Measurements from ENCODE around the gene TRIM41. TPM values are rescaled to one million over a fixed set of nuclear protein-coding genes. Genes with fewer than 3 reads are reported as not detected.
"Not testable (repeated sequence)": the region's sequence is repeated elsewhere in the genome, so short reads cannot be mapped to it uniquely, and the experiment has no call there.

Gene TRIM41
- polyA plus RNA-seq (2014; cell fraction: cytosol; rRNA removed) = 12.7 and 19.2 TPM in 2 replicates
- polyA plus RNA-seq (2014; cell fraction: nucleus; rRNA removed) = 56.8 and 82.1 TPM in 2 replicates

DNA sequence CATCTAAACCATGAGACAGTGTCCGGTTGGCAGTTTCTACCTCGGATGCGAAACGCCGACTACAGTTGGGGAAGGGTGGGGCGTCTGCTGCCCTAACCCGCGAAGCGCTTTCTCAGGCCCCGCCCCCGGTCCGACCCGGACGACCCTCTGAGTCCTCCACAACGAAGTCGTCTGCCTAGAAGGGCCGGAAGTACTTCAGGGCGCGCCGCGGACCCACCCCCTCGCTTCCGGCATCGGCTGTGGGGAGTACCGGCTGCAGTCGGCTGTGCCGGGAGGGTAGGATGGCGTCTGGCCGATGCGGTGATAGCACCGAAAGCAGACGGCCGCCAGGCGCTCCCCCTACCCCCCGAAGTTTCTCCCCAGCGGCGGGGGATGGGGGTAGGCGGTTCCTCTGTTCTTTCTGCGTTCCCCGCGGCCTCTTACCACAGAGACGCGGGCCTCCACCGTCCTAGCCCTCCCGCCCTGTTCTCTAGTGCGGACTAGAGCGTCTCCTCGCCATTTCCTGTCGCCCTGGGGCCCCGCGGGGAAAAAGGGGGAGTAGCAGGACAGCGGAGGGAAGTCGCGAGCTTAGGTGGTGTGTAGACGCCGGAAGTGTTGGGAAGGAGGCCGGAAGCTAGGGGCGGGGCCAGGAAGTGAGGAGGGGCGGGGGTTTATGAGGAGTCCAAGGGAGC, at the start of gene TRIM41:
TSS of gene TRIM41 (plus strand) at position 224 of the 671 bp plus-strand sequence. CDS start 719 bp downstream, outside the sequence.
- peak; percentile 99 for DNase-seq (ENCODE audit: low spot score)

DNA sequence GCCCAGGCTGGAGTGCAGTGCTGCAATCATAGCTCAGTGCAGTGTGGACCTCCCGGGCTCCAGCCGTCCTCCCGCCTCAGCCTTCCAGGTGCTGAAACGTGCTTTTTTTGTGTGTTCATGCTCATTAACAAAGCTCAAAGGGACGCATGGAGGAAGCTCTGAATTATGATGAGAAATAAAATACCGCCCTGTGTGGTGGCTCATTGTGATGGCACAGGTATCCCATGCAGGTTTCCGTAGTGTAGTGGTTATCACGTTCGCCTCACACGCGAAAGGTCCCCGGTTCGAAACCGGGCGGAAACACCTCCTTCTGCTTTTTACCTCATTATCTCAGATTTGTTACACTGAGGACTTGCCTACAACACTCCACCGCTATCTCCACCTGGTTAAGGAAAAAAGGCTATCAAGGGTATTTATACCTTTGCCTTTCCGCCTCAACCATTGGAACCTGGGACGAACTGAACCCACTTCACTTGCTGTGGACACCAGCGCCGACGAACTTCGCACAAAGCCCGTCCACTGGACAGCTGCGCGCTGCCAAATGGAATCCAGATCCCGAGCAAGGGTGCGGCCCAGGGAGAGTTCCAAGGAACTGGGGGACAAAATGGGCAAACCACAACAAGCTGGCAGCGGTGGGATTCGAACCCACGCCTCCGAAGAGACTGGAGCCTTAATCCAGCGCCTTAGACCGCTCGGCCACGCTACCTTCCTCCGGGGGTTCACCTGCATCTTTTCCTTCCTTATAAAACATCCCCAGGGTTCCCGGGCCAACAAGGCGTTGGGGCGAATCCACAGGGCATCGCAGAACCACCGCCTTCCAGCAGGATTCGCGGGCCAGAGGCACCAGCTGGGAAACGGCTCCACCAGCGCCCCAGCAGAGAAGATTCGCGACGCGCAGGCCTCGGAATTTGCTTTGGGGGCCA, 49.4 kb upstream of the TRIM41 start:
- peak; percentile 42 for DNase-seq (ENCODE audit: low spot score)

DNA sequence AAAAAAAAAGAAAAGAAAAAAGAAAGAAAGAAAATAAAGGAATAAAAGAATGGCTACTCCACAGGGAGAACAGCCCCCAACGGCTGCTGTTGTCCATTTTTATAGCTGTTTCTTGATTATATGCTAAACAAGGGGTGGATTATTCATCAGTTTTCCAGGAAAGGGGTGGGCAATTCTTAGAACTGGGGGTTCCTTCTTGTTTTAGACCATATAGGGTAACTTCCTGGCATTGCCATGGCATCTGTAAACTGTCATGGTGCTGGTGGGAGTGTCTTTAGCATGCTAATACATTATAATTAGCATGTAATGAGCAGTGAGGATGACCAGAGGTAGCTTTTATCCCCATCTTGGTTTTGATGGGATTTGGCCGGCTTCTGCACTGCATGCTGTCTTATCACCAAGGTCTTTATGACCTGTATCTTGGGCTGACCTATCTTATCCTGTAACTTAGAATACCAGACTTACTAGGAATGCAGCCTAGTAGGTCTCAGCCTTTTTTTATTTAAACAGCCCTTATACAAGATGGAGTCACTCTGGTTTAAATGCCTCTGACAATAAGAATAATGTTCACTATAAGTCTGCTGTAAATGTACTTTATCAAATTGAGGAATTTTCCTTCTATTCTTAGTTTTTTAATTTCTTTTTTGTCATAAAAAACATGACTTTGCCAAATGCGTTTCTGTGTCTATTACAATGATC, 46.7 kb upstream of the TRIM41 start:
- no peak for DNase-seq (ENCODE audit: low spot score)

DNA sequence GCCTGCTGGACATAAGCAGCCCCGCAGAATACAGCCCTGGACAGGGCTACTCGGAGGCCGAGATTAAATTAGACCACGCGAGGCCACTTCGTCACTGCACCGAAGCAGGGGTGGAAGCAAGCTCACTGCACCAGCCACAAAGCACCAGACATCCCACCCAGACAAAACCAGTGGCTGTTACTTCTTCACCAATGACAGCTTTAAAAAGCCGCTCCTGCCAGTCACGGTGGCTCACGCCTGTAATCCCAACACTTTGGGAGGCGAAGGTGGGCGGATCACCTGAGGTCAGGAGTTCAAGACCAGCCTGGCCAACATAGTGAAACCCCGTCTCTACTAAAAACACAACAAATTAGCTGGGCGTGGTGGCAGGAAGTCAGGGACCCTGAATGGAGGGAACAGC, 45.5 kb upstream of the TRIM41 start:
- not testable (repeated sequence) for DNase-seq (ENCODE audit: low spot score)

DNA sequence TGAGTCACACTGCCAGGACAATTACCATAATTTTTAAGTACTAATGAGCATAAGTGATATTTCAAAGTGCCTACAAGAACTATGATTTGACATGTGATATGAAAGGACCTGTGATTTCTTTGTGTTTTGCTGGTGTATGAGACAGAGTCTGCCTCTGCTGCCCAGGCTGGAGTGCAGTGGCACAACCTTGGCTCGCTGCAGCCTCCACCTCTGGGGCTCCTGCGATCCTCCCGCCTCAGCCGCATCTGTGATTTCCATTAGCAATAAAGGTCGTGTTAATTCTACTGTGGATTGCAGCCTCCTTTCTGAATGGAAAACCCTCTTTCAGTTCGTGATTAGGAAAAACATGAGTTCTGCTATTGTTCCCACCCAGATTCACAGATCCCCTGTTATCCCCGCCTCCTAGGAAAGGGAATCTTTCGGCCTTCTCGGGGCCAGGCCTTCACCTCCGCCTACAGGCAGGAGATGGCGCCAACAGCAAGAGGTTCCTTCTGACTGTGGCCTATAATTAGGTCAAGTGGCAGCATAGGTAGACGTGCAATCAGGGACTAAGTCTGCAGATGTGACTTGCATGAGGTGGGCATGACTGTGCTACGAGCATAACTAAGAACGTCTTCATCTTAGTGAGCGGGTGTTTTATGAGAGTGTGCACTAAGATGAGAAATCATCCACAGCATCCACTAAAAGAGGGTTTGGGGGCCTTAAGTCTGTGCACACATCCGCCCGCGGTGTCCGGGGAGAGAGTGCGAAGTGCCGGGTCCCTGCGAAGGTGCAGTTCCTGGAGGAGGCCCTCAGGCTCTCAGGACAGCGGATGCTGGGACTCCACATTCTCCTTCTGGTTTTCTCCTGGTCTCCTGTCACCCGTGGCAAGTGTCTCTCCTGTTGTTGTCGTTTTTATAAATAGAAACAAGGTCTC, 41.2 kb upstream of the TRIM41 start:
- DNase-seq (ENCODE audit: low spot score) = peak; percentile 86

DNA sequence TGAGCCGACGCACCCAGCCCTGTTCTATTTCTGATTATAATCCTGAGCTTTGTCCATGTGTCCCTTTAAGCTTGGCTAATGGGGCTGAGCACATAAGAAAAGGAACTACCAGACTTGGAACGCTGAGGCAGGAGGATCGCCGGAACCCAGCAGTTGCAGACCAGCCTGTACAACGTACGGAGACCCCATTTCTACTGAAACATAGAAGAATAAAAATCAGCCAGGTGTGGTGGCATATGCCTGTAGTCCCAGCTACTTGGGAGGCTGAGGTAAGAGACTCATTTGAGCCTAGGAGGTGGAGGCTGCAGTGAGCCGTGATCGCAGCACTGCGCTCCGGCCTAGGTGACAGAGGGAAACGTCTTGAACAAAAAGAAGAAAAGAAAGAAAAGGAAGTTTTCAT, 40.4 kb upstream of the TRIM41 start:
- no peak for DNase-seq (ENCODE audit: low spot score)

DNA sequence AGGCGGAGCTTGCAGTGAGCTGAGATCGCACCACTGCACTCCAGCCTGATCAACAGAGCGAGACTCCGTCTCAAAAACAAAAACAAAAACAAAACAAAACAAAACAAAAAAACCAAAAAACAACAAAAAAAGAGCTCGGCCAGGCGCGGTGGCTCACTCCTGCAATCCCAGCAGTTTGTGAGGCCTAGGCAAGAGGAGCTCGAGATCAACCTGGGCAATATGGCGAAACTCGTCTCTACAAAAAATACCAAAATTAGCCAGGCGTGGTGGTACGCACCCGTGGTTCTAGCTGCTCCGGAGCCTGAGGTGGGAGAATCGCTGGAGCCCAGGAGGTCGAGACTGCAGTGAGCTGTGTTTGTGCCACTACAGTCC, 38.2 kb upstream of the TRIM41 start:
- peak; percentile 58 for DNase-seq (ENCODE audit: low spot score)

DNA sequence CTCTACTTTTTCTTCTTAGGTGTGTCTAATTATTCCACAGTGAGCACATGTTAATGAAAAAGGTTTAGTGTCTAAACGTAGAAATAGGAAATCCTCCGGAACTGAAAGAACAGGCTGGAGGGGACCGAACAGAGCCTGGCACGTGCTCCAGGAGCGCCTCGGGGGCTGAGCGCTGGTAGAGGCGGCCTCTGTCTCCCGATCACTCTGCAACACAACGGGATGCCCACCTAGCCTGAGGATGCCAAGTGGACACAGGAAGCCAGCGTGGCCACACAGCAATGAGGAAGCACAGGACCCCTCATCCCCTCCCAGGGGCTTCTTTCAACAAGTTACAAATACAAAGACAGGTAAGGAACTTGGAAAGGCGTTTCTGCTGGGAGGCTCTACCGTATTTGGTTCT, 37.5 kb upstream of the TRIM41 start:
- no peak for DNase-seq (ENCODE audit: low spot score)

DNA sequence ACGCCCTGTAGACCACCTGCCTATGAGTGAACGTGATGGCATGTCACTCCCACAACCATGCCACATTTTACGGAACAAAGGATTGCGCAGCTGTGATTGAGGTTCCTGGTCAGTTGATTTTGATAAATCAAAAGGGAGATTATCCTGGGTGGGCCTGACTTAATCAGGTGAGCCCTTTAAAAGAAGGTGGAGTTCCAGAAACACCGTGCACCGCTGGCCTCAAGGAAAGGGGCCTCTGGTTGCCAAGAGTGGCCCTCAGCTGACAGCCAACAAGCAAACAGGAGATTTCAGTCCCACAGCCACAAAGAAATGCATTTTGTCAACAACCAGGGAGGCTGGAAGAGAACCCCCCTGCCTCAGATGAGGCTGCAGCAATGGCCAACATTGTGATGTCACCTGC, 37.1 kb upstream of the TRIM41 start:
- no peak for DNase-seq (ENCODE audit: low spot score)

DNA sequence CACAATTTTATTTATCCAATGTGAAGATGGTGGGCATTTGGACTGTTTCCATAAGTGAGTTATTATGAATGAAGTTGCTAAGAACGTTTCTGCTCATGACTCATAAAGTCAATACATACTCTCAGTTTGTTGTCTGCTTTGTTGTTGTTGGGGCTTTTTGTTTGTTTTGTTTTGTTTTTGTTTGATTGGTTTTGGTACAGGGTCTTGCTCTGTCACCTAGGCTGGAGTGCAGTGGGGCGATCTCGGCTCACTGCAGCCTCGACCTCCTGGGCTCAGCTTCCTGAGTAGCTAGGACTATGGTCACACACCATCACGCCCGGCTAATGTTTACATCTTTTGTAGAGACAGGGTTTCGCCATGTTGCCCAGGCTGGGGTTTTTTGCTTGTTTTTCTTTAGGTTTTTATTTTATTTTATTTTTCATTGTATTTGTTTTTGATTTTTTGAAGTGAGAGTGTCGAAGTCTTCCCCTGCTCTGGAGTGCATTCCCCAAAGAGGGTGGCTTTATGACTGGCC, 36.0 kb upstream of the TRIM41 start:
- DNase-seq (ENCODE audit: low spot score) = no peak

DNA sequence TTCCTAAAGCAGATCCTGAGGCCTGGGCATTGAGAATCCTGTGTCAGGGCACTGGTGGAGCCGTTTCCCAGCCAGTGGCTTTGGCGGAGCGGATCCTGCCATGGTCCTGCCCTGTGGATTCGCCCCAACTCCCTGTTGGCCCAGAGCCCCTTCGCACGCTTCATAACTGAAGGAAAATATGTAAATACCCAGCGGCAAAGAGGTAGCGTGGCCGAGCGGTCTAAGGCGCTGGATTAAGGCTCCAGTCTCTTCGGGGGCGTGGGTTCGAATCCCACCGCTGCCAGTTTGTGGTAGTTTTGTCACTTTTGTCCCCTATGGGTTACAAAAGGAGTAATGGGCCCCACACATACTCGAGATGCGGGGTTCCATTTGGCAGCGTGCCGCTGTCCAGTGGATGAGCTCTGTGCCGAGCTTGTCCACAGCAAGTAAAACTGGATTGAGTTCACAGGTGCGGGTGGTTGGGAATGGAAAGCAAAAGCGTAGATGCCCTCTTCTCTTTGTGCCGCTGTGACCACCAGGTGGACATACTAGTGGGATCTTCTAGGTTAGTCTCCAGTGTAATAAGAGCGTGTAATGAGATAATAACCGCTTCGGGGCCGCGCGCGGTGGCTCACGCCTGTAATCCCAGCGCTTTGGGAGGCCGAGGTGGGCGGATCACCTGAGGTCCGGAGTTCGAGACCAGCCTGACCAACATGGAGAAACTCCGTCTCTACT, 35.4 kb upstream of the TRIM41 start:
- peak; percentile 89 for DNase-seq (ENCODE audit: low spot score)

DNA sequence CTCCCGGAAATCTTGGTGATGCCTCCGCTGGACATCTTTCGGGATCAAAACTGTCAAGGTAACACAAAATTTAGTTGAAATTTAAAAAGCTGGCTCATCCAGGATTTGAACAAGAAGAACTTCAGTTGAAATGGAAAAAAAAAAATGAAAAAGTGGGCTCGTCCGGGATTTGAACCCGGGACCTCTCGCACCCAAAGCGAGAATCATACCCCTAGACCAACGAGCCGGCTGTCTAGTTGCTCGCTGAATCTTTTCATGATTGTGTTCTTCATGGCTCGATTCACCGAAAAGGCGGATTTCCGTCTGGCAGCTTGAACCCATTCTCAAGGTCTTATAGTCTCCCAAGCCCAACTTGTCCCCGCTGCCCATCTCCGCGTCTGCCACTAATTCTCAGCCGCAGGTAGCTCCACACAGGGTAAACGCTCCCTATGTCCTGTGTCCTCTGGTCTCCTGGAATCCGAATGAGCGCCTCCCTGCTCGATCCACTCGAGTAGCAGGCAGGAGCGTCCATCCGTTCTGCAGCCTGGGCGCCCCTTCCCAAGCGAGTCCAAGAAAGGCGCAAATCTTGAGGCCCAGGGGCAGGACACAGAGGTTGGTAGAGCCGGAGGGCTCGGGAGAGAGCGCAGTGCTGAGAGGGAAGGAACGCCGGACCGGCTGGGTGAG, 34.2 kb upstream of the TRIM41 start:
- DNase-seq (ENCODE audit: low spot score) = peak; percentile 87

DNA sequence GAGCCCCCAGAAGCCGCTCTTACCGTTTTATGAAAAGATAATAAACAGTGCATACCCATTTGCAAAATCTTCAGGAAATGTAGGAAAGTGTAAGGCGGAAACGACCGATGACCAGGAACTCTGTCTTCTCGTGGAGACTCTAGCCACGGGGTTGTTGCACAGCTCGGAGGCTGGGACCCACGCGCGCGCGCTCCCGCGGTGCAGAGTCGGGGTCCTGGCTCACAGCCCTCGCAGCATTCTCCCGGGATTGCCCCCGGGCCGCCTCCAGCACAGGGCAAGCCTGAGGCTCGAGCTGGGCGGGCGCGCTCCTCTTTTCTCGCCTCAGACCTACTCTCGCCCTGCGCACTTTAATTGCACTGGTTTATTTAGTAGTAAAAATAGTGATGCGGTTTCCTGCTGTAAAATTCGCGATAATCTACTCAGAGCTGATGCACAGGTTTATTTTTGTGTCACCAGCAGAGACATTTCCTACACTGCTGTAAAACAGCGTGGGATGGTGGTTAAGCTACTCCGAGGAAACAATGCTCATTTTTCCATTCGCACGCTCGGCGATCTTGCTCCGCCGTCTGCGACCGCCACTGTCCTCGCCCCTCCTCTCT, 33.6 kb upstream of the TRIM41 start:
- DNase-seq (ENCODE audit: low spot score) = no peak

DNA sequence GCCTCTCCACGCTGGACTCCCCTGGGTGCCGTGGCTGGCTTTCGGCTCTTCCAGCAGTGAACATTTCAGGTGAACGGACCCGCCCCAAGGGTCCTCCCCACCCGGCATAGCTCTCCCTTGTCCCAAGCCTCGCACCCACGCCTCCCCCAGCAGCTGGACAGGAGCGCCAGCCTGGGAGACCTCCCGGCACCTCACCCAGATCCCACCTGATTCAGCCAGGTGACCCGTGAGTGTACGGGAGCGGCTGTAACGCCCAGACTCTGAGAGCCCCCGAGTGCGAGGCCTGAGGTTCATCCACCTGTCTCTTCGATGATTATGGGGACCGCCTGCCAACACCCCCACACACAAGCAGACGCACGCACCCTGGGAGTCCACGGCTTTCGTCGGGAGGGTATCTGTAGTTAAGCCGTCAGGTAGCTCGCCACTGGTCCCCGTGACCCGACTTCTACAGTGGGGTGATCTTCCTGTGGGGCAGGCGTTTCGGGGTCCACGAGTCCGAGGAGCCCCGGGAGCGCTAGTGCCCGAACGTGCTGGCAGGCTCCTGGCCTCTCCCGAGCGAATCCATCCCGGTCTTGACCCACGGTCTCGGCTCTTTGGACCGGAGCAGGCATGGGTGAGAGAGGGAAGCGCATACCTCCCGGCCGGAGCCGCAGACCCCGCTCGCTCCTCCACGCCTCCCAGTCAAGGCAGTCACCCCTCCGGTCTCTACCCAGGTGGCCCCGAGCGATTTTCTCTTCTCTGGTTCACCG, 32.9 kb upstream of the TRIM41 start:
- DNase-seq (ENCODE audit: low spot score) = no peak

DNA sequence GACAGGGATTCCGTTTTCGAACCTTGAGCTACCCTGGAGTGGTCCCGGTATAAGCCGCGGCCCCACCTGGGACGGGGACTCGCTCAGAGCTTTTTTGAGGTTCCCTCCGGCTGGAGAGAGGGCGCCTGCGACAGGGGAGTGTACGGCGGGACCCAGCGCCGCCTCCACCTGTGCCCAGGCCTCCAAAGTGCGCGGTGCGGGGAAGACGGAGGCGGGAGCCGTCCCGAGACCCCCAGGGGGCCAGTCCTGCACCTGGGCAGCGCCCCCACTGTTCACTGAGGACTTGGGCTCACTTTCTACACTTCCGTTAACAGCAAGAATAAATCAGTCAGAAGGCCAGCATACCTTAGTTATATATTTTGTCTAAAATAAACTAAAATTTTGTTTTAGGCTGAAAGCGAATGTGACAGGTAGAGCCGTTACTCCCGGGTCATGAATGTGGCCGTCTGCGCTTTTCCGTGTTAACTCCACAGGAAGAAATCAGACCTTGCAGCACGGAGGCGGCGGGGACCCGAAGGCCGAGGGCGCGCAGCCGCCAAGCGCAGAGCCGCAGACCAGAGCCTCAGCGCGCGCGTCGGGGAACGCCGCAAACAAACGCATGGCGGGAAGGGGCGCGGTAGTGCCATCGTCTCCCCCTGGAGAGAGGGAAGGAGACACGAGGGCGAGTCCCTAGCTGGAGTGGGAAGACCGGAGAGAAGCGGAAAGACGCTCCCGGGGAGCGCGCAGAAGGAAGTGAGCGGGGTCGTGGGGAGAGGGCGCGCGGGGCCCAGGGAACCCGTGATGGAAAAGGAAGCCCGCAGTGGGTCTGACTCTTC, 32.2 kb upstream of the TRIM41 start:
- DNase-seq (ENCODE audit: low spot score) = no peak

DNA sequence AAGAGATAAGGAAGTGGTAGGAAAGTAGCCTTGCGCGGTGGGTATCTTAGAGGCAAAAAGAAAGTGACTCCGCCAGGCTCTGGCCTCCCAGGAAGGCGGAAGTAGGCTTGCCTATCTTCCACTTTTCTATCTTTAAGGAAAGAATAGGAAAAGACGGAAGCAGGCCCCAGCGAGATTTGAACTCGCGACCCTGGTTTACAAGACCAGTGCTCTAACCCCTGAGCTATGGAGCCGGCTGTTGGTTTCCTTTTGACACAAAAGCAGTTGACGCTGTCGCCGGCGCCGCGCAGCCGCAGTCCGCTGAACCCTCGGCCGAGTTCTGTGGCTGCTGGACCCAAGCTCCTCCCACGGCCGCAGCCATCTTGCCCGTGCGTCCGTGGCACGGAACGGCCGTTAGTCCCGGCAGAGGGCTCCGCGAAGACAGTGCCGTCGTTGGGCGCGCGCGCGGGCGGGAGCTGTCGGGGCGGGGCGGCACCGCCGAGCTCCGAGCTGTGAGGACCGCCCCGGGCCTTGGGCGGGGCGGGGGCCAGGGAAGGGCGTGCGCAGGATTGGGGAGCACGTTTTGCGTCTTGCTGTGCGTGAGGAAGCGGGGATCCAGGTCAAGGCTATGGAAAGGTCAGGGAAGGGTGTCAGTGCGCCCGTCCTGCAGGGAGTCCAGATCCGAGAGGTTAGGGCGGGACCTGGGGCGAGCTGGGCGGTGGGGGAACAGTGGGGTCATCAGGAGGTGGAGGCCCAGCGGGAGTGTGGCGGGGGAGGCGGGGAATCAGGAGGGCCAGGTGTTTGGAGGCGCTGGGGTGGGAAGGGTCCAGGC, 31.4 kb upstream of the TRIM41 start:
- DNase-seq (ENCODE audit: low spot score) = peak; percentile 94
